ENCODE results near the gene PIEZO2. TPM values are rescaled to one million over a fixed set of nuclear protein-coding genes. Genes with fewer than 3 reads are reported as not detected.

Gene PIEZO2
- total RNA-seq, 1 experiment from 2014 or later: 3.0 TPM

DNA sequence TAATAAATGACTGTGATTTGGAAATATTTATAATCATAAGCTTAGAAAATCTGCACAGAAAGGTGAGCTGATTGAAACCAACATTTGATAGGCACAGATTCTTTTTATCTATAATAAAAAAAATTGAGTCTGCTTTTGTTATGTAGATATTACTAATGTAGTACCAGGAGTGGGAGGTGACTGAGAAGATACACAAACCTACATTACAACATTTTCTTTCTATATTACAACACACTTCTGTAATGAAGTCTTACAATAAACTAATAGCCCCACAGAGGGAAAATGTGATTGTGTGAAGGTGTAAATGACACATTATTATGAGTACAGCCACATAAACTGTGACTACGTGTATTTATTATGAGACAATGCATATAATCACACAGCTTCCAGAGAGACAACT, 241.6 kb downstream of the PIEZO2 start:
- no peak for DNase-seq

DNA sequence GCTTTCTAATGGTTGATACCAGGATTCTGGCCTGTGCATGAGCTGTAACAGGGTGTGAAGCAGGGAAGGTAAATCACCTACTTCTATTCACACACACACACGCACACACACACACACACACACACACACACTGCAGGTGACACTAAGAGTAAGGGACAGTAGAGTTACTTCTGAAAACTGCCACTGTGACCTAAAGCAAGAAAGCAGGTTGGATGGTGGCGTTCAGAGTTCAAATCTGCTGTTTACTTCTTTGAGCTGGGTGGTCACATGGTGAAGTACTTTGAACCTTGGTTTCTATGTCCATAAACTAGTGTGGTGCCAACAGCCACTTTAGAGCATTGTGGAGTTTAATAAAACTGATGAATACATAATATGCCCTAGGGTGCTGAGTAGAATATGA, 248.0 kb downstream of the PIEZO2 start:
- no peaks in the 10 kb centered on the region for H3K36me3 ChIP-seq (replicated peaks; ENCODE audit: control insufficient read depth, insufficient read depth, low read length)
- H3K27me3 ChIP-seq (ENCODE audit: control insufficient read depth, insufficient read depth, low read length): no peaks in the 10 kb centered on the region
- DNase-seq: no peak
- no peak overlapping the region for H3K4me3 ChIP-seq (ENCODE audit: insufficient read depth, low read depth, low read length)

More for the DNA sequence above, 241.6 kb downstream of the PIEZO2 start:
- H3K27me3 ChIP-seq (ENCODE audit: control insufficient read depth, insufficient read depth, low read length): no peaks in the 10 kb centered on the region
- H3K36me3 ChIP-seq (replicated peaks; ENCODE audit: control insufficient read depth, insufficient read depth, low read length): no peaks in the 10 kb centered on the region
- no peak overlapping the region for H3K4me3 ChIP-seq (ENCODE audit: insufficient read depth, low read depth, low read length)

GRCh38 chr18:10900435-10900834, 248.9 kb downstream of the PIEZO2 start:
- no peaks in the 10 kb centered on the region for H3K27me3 ChIP-seq (ENCODE audit: control insufficient read depth, insufficient read depth, low read length)
- H3K4me3 ChIP-seq (ENCODE audit: insufficient read depth, low read depth, low read length): no peak overlapping the region
- H3K36me3 ChIP-seq (replicated peaks; ENCODE audit: control insufficient read depth, insufficient read depth, low read length): no peaks in the 10 kb centered on the region
- no peak for DNase-seq

DNA sequence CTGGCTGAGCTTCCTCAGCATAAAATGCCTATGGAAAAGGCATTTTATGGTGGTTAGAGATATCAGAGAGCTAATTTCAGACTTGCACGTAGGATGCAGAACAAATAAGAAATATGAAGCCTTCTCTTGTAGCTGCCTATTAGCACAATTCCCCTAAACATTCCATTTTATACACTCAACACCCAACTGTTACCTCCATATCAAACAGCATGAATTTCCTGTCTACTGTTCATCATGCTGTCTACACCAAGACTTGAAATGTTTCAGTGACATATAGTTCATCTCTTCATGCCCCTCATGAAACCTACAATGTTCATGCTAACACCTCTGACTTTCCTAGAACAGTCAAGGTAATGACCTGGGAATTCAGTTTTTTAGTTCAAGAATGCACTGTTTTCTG, 249.9 kb downstream of the PIEZO2 start:
- no peaks in the 10 kb centered on the region for H3K27me3 ChIP-seq (ENCODE audit: control insufficient read depth, insufficient read depth, low read length)
- H3K4me3 ChIP-seq (ENCODE audit: insufficient read depth, low read depth, low read length): no peak overlapping the region
- no peaks in the 10 kb centered on the region for H3K36me3 ChIP-seq (replicated peaks; ENCODE audit: control insufficient read depth, insufficient read depth, low read length)
- no peak for DNase-seq

GRCh38 chr18:10898417-10898974, 250.9 kb downstream of the PIEZO2 start:
- DNase-seq: no peak
- Histone ChIP-seq H3K36me3 (replicated peaks; ENCODE audit: control insufficient read depth, insufficient read depth, low read length) (no peaks in the 10 kb centered on the region), H3K27me3 (ENCODE audit: control insufficient read depth, insufficient read depth, low read length) (no peaks in the 10 kb centered on the region), H3K4me3 (ENCODE audit: insufficient read depth, low read depth, low read length) (no peak overlapping the region)

DNA sequence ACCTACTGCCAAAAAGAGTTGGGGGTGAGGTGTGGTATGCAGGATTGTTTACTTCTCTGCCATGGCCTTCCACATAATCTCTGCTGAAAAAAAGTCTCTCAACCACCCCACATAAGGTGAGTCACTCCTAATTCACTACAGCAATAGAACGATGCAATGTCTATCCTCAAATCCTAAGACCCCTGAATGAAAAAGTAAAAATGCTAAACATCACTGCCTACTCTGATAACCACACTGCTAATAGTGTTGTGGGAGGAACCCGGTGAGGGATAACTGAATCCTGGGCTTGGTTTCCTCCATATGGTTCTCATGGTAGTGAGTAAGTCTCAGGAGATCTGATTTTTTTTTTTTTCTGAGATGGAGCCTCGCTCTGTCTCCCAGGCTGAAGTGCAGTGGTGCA, 252.5 kb downstream of the PIEZO2 start:
- no peak overlapping the region for H3K4me3 ChIP-seq (ENCODE audit: insufficient read depth, low read depth, low read length)
- H3K27me3 ChIP-seq (ENCODE audit: control insufficient read depth, insufficient read depth, low read length): no peaks in the 10 kb centered on the region
- DNase-seq: no peak

DNA sequence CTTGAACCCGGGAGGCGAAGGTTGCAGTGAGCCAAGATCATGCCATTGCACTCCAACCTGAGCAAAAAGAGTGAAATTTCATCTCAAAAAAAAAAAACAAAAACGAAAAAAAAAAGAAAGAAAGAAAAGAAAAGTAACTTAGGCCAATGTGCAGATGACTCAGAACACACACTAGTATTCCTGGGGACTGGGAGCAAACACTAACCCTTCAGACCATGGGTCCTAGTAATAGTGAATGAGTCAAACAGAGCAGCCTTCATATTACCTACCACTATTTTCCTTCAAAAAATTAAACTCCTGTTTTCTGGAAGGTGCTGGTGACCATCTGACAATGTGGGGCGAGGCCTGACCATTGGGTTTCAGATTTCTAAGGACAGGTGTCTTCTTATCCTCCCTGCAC, 253.4 kb downstream of the PIEZO2 start:
- Histone ChIP-seq H3K4me3 (ENCODE audit: insufficient read depth, low read depth, low read length) (no peak overlapping the region), H3K36me3 (replicated peaks; ENCODE audit: control insufficient read depth, insufficient read depth, low read length) (no peaks in the 10 kb centered on the region), H3K27me3 (ENCODE audit: control insufficient read depth, insufficient read depth, low read length) (no peaks in the 10 kb centered on the region)
- DNase-seq: no peak

More for the DNA sequence above, 252.5 kb downstream of the PIEZO2 start:
- H3K36me3 ChIP-seq (replicated peaks; ENCODE audit: control insufficient read depth, insufficient read depth, low read length): no peaks in the 10 kb centered on the region

DNA sequence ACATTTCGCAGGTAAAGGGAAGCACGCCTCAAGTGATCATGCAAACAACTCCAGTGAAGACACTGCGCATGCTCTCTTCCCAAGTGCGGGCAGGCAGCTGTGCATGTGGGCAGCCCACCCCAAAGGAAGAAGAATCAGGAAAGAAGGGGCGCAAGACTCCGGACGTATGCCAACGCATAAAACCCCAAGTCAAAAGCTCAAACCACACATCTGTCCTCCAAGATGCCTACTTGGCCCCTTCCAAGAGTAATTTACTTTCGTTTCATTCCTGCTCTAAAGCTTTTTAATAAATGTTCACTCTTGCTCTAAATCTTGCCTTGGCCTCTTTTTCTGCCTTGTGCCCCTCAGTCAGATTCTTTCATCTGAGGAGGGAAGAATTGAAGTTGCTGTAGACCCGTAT, 254.9 kb downstream of the PIEZO2 start:
- no peaks in the 10 kb centered on the region for H3K36me3 ChIP-seq (replicated peaks; ENCODE audit: control insufficient read depth, insufficient read depth, low read length)
- H3K27me3 ChIP-seq (ENCODE audit: control insufficient read depth, insufficient read depth, low read length): no peaks in the 10 kb centered on the region
- H3K4me3 ChIP-seq (ENCODE audit: insufficient read depth, low read depth, low read length): no peak overlapping the region
- DNase-seq: no peak

DNA sequence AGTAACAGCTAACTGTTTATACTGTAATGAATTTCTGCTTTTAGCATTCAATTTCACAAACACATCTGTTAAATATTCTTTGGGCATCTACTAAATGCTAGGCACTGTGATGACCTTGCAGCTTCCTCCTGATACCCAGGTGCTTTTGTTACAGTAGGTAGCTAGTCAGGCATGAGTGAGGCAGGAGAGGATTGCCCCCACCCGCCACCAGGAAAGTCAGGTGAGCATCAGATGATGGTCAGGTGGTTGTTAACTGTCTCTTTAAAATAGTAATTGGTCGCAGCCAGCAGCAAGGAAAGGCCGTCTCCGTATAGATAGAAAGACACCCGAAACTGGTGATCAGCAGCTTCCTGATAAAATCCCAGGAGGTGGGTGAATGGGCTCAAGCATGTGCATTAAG, 255.6 kb downstream of the PIEZO2 start:
- Histone ChIP-seq H3K36me3 (replicated peaks; ENCODE audit: control insufficient read depth, insufficient read depth, low read length) (no peaks in the 10 kb centered on the region), H3K4me3 (ENCODE audit: insufficient read depth, low read depth, low read length) (no peak overlapping the region), H3K27me3 (ENCODE audit: control insufficient read depth, insufficient read depth, low read length) (no peaks in the 10 kb centered on the region)
- DNase-seq: no peak

- DNase-seq: no peak
- Histone ChIP-seq H3K27me3 (ENCODE audit: control insufficient read depth, insufficient read depth, low read length) (no peaks in the 10 kb centered on the region), H3K36me3 (replicated peaks; ENCODE audit: control insufficient read depth, insufficient read depth, low read length) (no peaks in the 10 kb centered on the region), H3K4me3 (ENCODE audit: insufficient read depth, low read depth, low read length) (no peak overlapping the region)
Observed at GRCh38 chr18:10893196-10893595, 256.2 kb downstream of the PIEZO2 start.

DNA sequence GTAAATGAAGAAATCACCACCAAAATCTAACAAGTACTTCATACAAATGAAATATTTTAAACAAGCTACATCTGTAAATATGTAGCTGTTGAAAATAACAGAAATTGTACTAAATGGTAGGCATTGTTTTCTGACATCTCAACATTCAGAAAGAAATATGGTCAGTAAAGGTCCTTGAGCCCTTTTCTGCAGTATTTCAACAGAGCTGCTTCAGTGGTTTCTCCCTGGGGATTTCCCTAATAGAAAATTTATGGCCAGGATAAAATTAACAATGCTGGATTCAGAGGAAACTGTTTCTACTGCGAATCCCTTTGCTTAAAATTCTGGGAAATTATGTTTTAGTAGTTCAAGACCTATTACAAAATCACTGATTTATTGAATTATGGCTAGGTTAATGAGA, 256.6 kb downstream of the PIEZO2 start:
- Histone ChIP-seq H3K4me3 (ENCODE audit: insufficient read depth, low read depth, low read length) (no peak overlapping the region), H3K27me3 (ENCODE audit: control insufficient read depth, insufficient read depth, low read length) (no peaks in the 10 kb centered on the region), H3K36me3 (replicated peaks; ENCODE audit: control insufficient read depth, insufficient read depth, low read length) (no peaks in the 10 kb centered on the region)
- no peak for DNase-seq

GRCh38 chr18:10890022-10890421, 259.3 kb downstream of the PIEZO2 start:
- DNase-seq: no peak

GRCh38 chr18:10878703-10879102, 270.7 kb downstream of the PIEZO2 start:
- DNase-seq: no peak

More at GRCh38 chr18:10890022-10890421, 259.3 kb downstream of the PIEZO2 start:
- H3K36me3 ChIP-seq (replicated peaks; ENCODE audit: control insufficient read depth, insufficient read depth, low read length): no peaks in the 10 kb centered on the region
- H3K4me3 ChIP-seq (ENCODE audit: insufficient read depth, low read depth, low read length): no peak overlapping the region
- no peaks in the 10 kb centered on the region for H3K27me3 ChIP-seq (ENCODE audit: control insufficient read depth, insufficient read depth, low read length)

DNA sequence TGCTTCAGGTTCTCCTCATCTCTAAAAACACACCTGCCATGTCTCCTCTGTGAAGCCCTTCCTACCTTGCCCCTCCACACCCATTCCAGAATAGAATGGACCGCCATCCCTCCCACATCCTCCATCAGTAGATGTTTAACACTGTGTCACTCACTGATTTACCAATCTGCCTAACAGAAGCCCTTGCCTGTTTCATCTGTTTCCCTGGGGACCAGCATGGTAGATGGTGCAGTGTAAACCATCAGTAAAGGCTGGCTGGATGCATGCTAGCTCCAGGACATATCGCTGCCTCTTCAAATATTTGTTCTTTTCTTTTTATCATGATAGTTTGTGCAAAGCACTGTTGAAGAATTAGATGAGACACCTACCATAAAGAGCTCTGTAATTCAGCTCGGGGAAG, 271.4 kb downstream of the PIEZO2 start:
- H3K27me3 ChIP-seq (ENCODE audit: control insufficient read depth, insufficient read depth, low read length): no peaks in the 10 kb centered on the region
- no peak overlapping the region for H3K4me3 ChIP-seq (ENCODE audit: insufficient read depth, low read depth, low read length)
- no peaks in the 10 kb centered on the region for H3K36me3 ChIP-seq (replicated peaks; ENCODE audit: control insufficient read depth, insufficient read depth, low read length)
- DNase-seq: no peak

More at GRCh38 chr18:10878703-10879102, 270.7 kb downstream of the PIEZO2 start:
- Histone ChIP-seq H3K4me3 (ENCODE audit: insufficient read depth, low read depth, low read length) (no peak overlapping the region), H3K27me3 (ENCODE audit: control insufficient read depth, insufficient read depth, low read length) (no peaks in the 10 kb centered on the region), H3K36me3 (replicated peaks; ENCODE audit: control insufficient read depth, insufficient read depth, low read length) (no peaks in the 10 kb centered on the region)

DNA sequence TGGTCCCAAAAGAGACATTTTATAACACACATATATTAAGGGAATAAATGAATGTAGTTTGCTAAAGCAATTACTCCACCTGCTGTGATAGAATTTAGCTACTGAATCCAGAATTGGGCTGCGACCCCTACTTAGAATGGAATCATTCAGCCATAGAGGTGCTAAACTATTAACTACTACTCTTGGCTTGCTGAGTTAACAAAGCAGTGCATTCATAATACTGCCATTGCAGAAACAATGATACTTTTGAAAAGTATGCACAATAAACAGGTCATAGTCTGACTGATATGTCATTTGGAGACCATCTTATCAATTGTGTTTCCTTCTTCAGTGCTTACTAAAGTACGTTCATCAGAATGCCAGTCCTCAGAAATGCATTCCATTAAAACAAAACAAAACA, 273.6 kb downstream of the PIEZO2 start:
- Histone ChIP-seq H3K36me3 (replicated peaks; ENCODE audit: control insufficient read depth, insufficient read depth, low read length) (no peaks in the 10 kb centered on the region), H3K4me3 (ENCODE audit: insufficient read depth, low read depth, low read length) (no peak overlapping the region), H3K27me3 (ENCODE audit: control insufficient read depth, insufficient read depth, low read length) (no peaks in the 10 kb centered on the region)
- DNase-seq: no peak

DNA sequence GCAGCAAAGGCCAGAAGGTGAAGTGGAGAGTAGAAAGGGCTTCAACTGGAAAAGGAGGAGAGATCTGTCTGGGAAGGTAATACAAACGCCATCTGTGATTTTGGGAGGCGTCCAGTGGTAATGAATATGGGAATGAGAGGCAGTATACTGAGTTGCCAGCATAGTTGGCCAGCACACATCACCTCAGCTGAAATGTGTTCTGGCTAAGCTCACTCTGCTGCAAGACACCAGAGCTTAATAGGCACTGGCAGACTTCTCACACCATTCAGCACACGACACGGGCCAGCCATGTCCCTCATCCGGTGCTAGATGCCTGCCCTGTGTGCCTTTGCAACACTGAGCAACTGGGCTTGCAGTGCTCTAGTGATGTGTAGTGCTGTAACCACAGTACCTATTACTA, 277.1 kb downstream of the PIEZO2 start:
- DNase-seq: no peak
- Histone ChIP-seq H3K4me3 (ENCODE audit: insufficient read depth, low read depth, low read length) (no peak overlapping the region), H3K27me3 (ENCODE audit: control insufficient read depth, insufficient read depth, low read length) (no peaks in the 10 kb centered on the region), H3K36me3 (replicated peaks; ENCODE audit: control insufficient read depth, insufficient read depth, low read length) (no peaks in the 10 kb centered on the region)

Measured in H7 (cell line).